K562 (cell line): ENCODE results near the gene APP. TPM values are rescaled to one million over a fixed set of nuclear protein-coding genes. Genes with fewer than 3 reads are reported as not detected.

Experiments
- ATAC-seq: fragments of 200-7000 bp; cut with Tn5 transposase; 3 replicates; pipeline ENCODE4 v1.9.1; 2020; ENCODE audit warnings: moderate library complexity
- BruUV-seq: library from RNA; stranded (reverse); fragments of 400-500 nt; replicated peaks from 2 replicates; lab custom pipeline; 2021; lab: Mats Ljungman, UMichigan
- CTCF ChIA-PET: fragments of 300-600 bp; formaldehyde crosslinking; extraction: SDS; loops from one replicate; lab custom pipeline; 2021; ENCODE audit warnings: low intra/inter-chr PET ratio; lab: Yijun Ruan, JAX
- POLR2A ChIA-PET: fragments of 300-600, 350-650 bp; sonication (Branson Sonifier 250); formaldehyde crosslinking; extraction: SDS; loops from one replicate; lab custom pipeline; 2021; ENCODE audit warnings: antibody characterized with exemption, inconsistent platforms; lab: Yijun Ruan, JAX
- DNase-seq, 4 experiments: peaks; one replicate each; pipeline versions ENCODE4 v3.0.0 to v3.0.0-alpha.2; 2011 to 2018; ENCODE audit warnings: low spot score in 3 of 4, mixed read lengths in 3 of 4; ENCODE audit errors: extremely low read depth in 1 of 4
- FAIRE-seq: peaks from 2 replicates; lab custom pipeline; 2011; peaks lifted over from hg19 to GRCh38; lab: Jason Lieb, UNC
- H2AFZ ChIP-seq: 2 replicates; pipeline ENCODE4 v1.6.0; 2011; ENCODE audit warnings: low read depth, low read length, control low read depth, inconsistent platforms
- H3K27ac ChIP-seq: fragments of 200-600 bp; 3 replicates; pipeline ENCODE4 v1.8.0; 2011; ENCODE audit warnings: low read depth, mild to moderate bottlenecking, control low read depth, inconsistent platforms, low read length, moderate library complexity, mixed read lengths; ENCODE audit errors: extremely low read depth
- H3K27me3 ChIP-seq, 2 experiments: fragments of 300-600 bp in 1 of 2; 2 replicates in 1 of 2; 3 replicates in 1 of 2; pipeline versions ENCODE4 v1.6.0 to v1.8.0; 2011; ENCODE audit warnings: inconsistent platforms in 2 of 2, low read length in 2 of 2, mild to moderate bottlenecking in 1 of 2, mixed read lengths in 1 of 2, moderate library complexity in 1 of 2; ENCODE audit not compliant: control insufficient read depth in 2 of 2, insufficient read depth in 2 of 2
- H3K36me3 ChIP-seq: fragments of 300-600 bp; 3 replicates; pipeline ENCODE4 v1.8.0; 2011; ENCODE audit warnings: mild to moderate bottlenecking, low read length, inconsistent platforms; ENCODE audit not compliant: control insufficient read depth, insufficient read depth
- H3K4me1 ChIP-seq, 2 experiments: fragments of 200-600 bp in 1 of 2; replicated peaks in 1 of 2; 2 replicates in 1 of 2; 3 replicates in 1 of 2; pipeline versions ENCODE4 v1.5.1 to v1.8.0; 2011; ENCODE audit warnings: inconsistent platforms in 2 of 2, low read length in 2 of 2, mild to moderate bottlenecking in 1 of 2, mixed read lengths in 1 of 2, moderate library complexity in 1 of 2; ENCODE audit not compliant: control insufficient read depth in 2 of 2, insufficient read depth in 2 of 2
- H3K4me2 ChIP-seq: 2 replicates; pipeline ENCODE4 v1.6.1; 2011; ENCODE audit warnings: low read length, control low read depth, inconsistent platforms, mixed read lengths; ENCODE audit not compliant: insufficient read depth
- H3K4me3 ChIP-seq: fragments of 200-600 bp; sonication (generic), shearing (Covaris generic); 2 replicates; pipeline ENCODE4 v1.5.1; 2016; ENCODE audit warnings: control low read depth, inconsistent platforms
- H3K79me2 ChIP-seq: fragments of 200-600 bp; 3 replicates; pipeline ENCODE4 v1.8.0; 2011; ENCODE audit warnings: low read length, inconsistent platforms; ENCODE audit not compliant: control insufficient read depth, insufficient read depth
- H3K9ac ChIP-seq, 2 experiments: 2 replicates each; pipeline versions ENCODE4 v1.6.0 to v1.6.1; 2011; ENCODE audit warnings: low read depth in 2 of 2, low read length in 2 of 2, control low read depth in 1 of 2, inconsistent platforms in 1 of 2, mild to moderate bottlenecking in 1 of 2, mixed read lengths in 1 of 2; ENCODE audit not compliant: insufficient read depth in 1 of 2
- H3K9me1 ChIP-seq: one replicate; pipeline ENCODE4 v1.6.0; 2011; ENCODE audit warnings: inconsistent platforms, mild to moderate bottlenecking, low read length, moderate library complexity; ENCODE audit not compliant: control insufficient read depth, insufficient read depth
- H3K9me3 ChIP-seq: replicated peaks from 2 replicates; pipeline ENCODE4 v1.5.1; 2011; ENCODE audit warnings: low read depth, low read length, inconsistent platforms; ENCODE audit not compliant: control insufficient read depth, insufficient read depth
- H4K20me1 ChIP-seq: replicated peaks from 2 replicates; pipeline ENCODE4 v1.6.1; 2011; ENCODE audit warnings: low read length, inconsistent platforms, mixed read lengths; ENCODE audit not compliant: control insufficient read depth, insufficient read depth
- CTCF ChIP-seq, 3 experiments: IDR thresholded peaks in 2 of 3; conservative IDR thresholded peaks in 1 of 3; 2 replicates each; pipeline ENCODE4 v1.5.1; 2011 to 2012; ENCODE audit warnings: low read length in 3 of 3, mild to moderate bottlenecking in 3 of 3, control low read depth in 2 of 3, improper control_type of control experiment in 1 of 3, inconsistent platforms in 1 of 3, low read depth in 1 of 3, mixed read lengths in 1 of 3, moderate library complexity in 1 of 3; ENCODE audit not compliant: insufficient read depth in 2 of 3
- HOXB6 ChIP-seq: fragments of 250-450 bp; sonication (Bioruptor Pico); IDR thresholded peaks from 2 replicates; pipeline ENCODE4 v1.5.1; 2022; ENCODE audit warnings: mild to moderate bottlenecking, borderline replicate concordance
- WGBS: fragments of 100-300 bp; shearing (Covaris generic); methylation state at CpG from one replicate; pipeline ENCODE4 v1.1.6; 2016; ENCODE audit warnings: low coverage, mixed read lengths; ENCODE audit not compliant: insufficient coverage; ENCODE audit errors: missing lambda C conversion rate; 5-methylcytosine and 5-hydroxymethylcytosine counted together
- in situ Hi-C: fragments of 300-500 bp; cut with MboI; formaldehyde crosslinking; loops from 4 replicates; pipeline ENCODE4 v1.15.0; 2018; ENCODE audit warnings: inconsistent platforms, mixed read lengths
- intact Hi-C: fragments of 100-400 bp; cut with micrococcal nuclease; formaldehyde crosslinking; loops from 2 replicates; pipeline ENCODE4 v1.14.2; 2022
- polyA plus RNA-seq, 8 experiments: library from polyadenylated mRNA; depleted of rRNA in 4 of 8; stranded (reverse) in 5 of 8; unstranded in 3 of 8; fragments of >200 nt; fragmentation: Nextera tagmentation in 2 of 8; fragmentation: Illumina TruSeq in 1 of 8; extraction: Ambion mirVana in 2 of 8; extraction: Trizol in 1 of 8; gene quantifications; 2 replicates each; pipeline versions ENCODE4 v1.2.1 to v1.2.3, GENCODE V29; 2011 to 2014; ENCODE audit warnings: inconsistent platforms in 1 of 8, missing spikeins in 1 of 8
- total RNA-seq, 7 experiments: library from RNA; depleted of rRNA in 6 of 7; stranded (reverse); fragments of >200 nt in 6 of 7; fragmentation: Illumina TruSeq in 2 of 7; extraction: Trizol in 2 of 7; gene quantifications; 2 replicates each; pipeline versions ENCODE4 v1.2.1 to v1.2.3, GENCODE V29; 2011 to 2021; ENCODE audit warnings: low replicate concordance in 1 of 7

Gene APP
- total and polyA plus RNA-seq, 9 of the 15 experiments (the other 6 are each of a cell fraction or from before 2014, with no cell fraction given): 0.01 to 1.5 (median 0.16) TPM; not detected in 5

GRCh38 chr21:25929856-25930520, 240.6 kb downstream of the APP start:
- intact Hi-C loops (no loop called here), in situ Hi-C loops (no loop called here)
- no peaks in the 10 kb centered on the region for H3K36me3 ChIP-seq
- H2AFZ ChIP-seq: no peak overlapping the region
- H3K4me1 ChIP-seq: no peaks in the 10 kb centered on the region
- DNase-seq (peak in 3 of 4 experiments; percentile 5 to 18 (median 17)), ATAC-seq (peak; percentile 67), FAIRE-seq (no peak)
- BruUV-seq: no TSS peak
- H3K79me2 ChIP-seq: no peaks in the 10 kb centered on the region
- no peaks in the 10 kb centered on the region for H3K9me1 ChIP-seq
- H3K27ac ChIP-seq: no peak overlapping the region
- POLR2A ChIA-PET: no interaction called here
- no peak overlapping the region for H3K4me2 ChIP-seq
- CTCF ChIA-PET: no interaction called here
- no peaks in the 10 kb centered on the region for H3K9me3 ChIP-seq
- H3K9ac ChIP-seq: no peak overlapping the region
- H4K20me1 ChIP-seq: no peaks in the 10 kb centered on the region
- H3K27me3 ChIP-seq: no peaks in the 10 kb centered on the region
- no peak for TF ChIP-seq HOXB6 (CRISPR knock-in tag)
- peak in 2 of 3 experiments; percentile 13 to 31; a peak in 2 of 6 replicates for TF ChIP-seq CTCF (IDR thresholded peaks at IDR 0.05 in 2 of 3, conservative IDR thresholded peaks at IDR 0.05 in 1 of 3; ENCODE audit: insufficient read depth in 2 of 3, low read depth in 1 of 3, low read length in 3 of 3)
- no peak overlapping the region for H3K4me3 ChIP-seq
- 1% methylated on average over 9 of the region's 9 CpGs for WGBS
